ENCODE measurements around the gene PRMT7.

DNA sequence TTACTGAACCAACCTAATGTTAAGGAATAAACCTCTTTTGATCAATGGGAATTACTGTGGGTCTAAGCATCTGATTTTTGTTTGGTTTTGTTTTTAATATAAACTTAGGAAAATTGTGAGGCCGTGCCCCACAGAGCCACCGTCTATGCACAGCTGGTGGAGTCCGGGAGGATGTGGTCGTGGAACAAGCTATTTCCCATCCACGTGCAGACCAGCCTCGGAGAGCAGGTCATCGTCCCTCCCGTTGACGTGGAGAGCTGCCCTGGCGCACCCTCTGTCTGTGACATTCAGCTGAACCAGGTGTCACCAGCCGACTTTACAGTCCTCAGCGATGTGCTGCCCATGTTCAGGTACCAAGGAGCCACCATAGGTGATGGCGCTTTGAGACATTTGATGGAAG is 28.4 kb downstream of the PRMT7 start:
- TF ChIP-seq, protein P1, sequence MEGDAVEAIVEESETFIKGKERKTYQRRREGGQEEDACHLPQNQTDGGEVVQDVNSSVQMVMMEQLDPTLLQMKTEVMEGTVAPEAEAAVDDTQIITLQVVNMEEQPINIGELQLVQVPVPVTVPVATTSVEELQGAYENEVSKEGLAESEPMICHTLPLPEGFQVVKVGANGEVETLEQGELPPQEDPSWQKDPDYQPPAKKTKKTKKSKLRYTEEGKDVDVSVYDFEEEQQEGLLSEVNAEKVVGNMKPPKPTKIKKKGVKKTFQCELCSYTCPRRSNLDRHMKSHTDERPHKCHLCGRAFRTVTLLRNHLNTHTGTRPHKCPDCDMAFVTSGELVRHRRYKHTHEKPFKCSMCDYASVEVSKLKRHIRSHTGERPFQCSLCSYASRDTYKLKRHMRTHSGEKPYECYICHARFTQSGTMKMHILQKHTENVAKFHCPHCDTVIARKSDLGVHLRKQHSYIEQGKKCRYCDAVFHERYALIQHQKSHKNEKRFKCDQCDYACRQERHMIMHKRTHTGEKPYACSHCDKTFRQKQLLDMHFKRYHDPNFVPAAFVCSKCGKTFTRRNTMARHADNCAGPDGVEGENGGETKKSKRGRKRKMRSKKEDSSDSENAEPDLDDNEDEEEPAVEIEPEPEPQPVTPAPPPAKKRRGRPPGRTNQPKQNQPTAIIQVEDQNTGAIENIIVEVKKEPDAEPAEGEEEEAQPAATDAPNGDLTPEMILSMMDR (IDR thresholded peaks at IDR 0.05), result no peak
- TF ChIP-seq EP300 (IDR thresholded peaks at IDR 0.05; ENCODE audit: low read depth) (no peak), POLR2A (IDR thresholded peaks at IDR 0.05) (no peak)
